NCI-H2227 treated with DMSO at 0.1 percent for 48 hours (cell line): ENCODE data around the gene PSENEN.
A peak's percentile ranks its signal among the peaks of the same experiment; 100 is the strongest.

ENCODE experiments used
- DNase-seq: peaks from one replicate; lab custom pipeline; 2025; lab: John Stamatoyannopoulos, UW

The PSENEN gene

GRCh38 chr19:35773020-35773806, 27.8 kb downstream of the PSENEN start:
- DNase-seq = peak; percentile 53

- DNase-seq = peak; percentile 71
These were observed 29.0 kb downstream of the PSENEN start for GRCh38 chr19:35774274-35775045.

- no peak for DNase-seq
These were observed 29.5 kb downstream of the PSENEN start for GRCh38 chr19:35775046-35775297.

GRCh38 chr19:35775298-35776101, 30.0 kb downstream of the PSENEN start, which contains the start of gene ARHGAP33:
ARHGAP33 (plus strand) TSS chr19:35775564; CDS start chr19:35775659, 95 bp downstream.
- peak; percentile 100 for DNase-seq

DNA sequence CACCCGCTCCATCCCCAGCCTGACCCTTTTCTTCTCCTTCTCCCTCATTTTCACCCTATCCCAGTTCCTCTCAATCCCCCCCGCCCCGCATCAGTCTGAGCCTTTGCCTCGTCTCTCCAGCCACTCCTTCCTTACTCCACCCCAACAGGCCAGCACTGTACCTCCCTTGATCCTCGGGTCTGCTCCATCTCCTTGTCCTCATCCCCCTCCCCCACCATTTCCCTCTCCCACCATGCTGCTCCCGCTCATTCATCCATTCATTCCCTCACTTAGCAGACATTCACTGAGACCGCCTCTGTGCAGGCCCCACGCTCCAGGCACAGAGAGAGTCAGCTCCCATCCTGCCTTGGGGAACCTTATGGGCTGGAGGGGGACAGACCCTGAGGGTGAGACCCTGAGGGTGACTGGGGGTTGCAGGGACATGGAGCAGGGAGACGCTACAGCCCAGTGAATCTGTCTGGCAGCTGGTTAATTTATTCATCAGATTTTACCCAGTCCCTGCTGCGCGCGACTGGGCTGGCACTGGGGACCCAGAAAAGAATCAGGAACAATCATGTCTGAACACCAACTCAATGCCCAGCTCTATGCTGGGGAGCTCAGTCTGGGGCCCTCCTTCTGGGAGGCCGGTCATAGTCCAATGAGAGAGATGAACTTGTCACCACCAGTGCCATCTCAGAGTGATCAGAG, 30.8 kb downstream of the PSENEN start:
- DNase-seq = peak; percentile 76

GRCh38 chr19:35777086-35777841, 31.8 kb downstream of the PSENEN start:
- DNase-seq = peak; percentile 51

DNA sequence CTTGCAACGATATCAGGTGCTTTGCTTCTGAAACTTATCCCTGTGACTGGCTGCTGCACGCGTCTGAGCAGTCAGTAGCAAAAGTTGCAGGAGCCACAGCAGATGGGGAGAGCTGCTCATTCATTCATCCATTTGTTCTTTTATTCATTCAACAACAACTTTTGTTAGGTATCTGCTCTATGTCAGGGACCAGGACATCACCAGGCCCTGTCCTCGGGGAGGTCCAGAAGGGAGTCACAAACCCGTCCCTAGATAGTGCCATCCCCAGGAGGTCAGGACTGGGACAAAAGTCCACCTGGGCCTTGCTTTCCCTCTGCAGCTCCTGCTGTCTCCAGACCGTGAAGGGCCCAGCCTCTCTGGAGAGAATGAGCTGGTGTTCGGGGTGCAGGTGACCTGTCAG, 32.5 kb downstream of the PSENEN start:
- DNase-seq = no peak

- DNase-seq = no peak
These were observed 33.6 kb downstream of the PSENEN start for GRCh38 chr19:35779033-35779432.

- no peak for DNase-seq
These were observed 34.6 kb downstream of the PSENEN start for GRCh38 chr19:35780058-35780457.

DNA sequence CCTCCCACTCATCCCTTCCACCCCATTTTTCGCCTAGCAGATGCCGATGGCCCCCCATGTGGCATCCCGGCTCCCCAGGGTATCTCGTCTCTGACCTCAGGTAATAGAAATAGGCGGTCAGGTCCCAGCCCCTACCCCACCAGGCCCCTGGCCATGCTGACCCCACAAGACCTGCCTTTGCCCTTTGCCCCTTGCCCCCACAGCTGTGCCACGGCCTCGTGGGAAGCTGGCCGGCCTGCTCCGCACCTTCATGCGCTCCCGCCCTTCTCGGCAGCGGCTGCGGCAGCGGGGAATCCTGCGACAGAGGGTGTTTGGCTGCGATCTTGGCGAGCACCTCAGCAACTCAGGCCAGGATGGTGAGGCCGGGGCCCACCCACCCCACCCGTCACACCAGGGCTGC, 35.3 kb downstream of the PSENEN start:
- DNase-seq = no peak

DNA sequence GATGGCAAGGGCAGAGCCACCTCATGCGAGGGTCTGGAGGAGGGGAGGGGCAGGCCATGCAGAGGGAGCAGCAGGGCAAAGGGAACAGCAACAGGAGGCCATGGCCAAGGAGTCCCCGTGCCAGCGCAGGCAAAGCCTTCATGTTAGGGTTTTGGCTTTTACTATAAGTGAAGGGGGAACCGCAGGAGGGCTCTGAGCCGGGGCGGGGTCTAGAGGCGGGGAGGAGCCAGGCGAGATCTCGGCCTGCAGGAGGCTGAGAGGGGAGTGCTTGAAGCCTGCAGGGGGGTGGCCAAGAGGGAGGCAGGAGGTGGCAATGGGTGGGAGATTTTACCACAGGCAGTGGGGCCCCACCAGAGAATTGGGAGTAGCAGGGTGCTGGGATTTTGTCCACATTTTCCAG, 36.2 kb downstream of the PSENEN start:
- no peak for DNase-seq

GRCh38 chr19:35782589-35782988, 37.1 kb downstream of the PSENEN start:
- DNase-seq = no peak

DNA sequence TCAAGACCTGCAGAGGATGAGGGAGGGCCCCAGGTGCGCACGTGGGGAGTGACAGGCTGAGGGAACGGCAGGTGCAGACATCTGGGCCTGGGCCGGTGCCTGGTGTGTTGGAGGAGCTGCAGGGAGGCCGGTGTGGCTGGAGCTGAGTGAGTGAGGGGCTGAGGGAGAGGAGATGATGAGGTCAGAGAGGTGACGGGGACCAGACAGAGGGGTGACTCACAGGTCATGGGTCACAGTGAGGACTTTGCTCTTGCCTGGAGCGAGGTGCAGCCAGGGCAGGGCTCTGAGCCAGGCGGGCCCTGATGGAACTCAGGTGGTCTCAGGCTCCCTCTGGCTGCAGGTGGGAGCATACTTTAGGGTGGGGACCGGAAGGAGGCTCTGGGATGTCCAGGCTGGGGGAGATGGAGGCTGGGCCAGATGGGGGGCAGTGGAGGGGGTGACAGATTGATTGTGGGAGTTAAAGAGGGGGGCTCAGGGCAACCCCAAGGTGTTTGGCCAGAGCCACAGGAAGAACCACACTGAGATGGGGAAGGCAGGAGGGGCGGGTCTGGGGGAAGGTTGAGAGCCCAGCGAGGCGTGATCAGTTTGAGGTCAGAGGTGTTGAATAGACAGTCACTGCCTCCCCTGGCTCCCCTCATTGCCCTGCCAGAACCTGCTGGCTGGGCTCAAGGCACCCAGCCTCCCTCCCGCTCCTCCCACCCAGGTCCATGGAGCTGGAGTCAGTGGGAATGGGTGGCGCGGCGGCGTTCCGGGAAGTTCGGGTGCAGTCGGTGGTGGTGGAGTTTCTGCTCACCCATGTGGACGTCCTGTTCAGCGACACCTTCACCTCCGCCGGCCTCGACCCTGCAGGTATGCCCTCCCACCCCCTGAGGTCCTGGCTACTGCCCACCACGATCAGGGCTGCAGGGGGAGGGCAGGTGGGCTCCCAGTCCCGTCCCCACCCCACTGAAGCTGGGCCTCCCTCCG, 38.3 kb downstream of the PSENEN start:
- no peak for DNase-seq

GRCh38 chr19:35784503-35785338, 39.3 kb downstream of the PSENEN start:
- DNase-seq = no peak

DNA sequence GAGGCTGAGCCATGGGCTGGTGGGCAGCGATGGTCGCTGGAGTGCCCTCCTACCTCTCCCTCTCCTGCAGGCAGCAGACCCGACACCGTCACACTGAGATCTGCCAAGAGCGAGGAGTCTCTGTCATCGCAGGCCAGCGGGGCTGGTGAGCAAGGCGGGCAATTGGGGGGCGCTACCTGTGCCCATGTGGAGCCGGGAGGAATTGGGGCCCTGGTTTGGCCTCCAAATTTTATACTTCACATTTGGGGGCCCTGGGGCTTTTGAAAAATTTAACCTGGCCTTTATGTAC, 39.8 kb downstream of the PSENEN start:
- no peak for DNase-seq

DNA sequence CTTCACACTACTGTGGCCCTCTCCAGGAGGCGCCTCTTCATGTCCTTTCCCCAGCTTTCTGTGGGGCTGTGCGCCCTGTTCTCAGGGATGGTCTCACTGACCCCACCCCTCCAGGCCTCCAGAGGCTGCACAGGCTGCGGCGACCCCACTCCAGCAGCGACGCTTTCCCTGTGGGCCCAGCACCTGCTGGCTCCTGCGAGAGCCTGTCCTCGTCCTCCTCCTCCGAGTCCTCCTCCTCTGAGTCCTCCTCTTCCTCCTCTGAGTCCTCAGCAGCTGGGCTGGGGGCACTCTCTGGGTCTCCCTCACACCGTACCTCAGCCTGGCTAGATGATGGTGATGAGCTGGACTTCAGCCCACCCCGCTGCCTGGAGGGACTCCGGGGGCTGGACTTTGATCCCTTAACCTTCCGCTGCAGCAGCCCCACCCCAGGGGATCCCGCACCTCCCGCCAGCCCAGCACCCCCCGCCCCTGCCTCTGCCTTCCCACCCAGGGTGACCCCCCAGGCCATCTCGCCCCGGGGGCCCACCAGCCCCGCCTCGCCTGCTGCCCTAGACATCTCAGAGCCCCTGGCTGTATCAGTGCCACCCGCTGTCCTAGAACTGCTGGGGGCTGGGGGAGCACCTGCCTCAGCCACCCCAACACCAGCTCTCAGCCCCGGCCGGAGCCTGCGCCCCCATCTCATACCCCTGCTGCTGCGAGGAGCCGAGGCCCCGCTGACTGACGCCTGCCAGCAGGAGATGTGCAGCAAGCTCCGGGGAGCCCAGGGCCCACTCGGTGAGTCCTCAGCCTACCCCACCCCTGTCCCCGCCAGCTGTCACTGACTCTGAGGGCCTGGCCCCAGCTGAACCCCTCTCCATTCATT, 41.1 kb downstream of the PSENEN start:
- no peak for DNase-seq

DNA sequence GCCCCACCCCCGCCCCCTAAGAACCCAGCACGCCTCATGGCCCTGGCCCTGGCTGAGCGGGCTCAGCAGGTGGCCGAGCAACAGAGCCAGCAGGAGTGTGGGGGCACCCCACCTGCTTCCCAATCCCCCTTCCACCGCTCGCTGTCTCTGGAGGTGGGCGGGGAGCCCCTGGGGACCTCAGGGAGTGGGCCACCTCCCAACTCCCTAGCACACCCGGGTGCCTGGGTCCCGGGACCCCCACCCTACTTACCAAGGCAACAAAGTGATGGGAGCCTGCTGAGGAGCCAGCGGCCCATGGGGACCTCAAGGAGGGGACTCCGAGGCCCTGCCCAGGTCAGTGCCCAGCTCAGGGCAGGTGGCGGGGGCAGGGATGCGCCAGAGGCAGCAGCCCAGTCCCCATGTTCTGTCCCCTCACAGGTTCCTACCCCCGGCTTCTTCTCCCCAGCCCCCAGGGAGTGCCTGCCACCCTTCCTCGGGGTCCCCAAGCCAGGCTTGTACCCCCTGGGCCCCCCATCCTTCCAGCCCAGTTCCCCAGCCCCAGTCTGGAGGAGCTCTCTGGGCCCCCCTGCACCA, 41.9 kb downstream of the PSENEN start:
- no peak for DNase-seq
